HG03135 (cell line): ENCODE measurements around the gene KIN.
"Not testable (repeated sequence)": the region's sequence is repeated elsewhere in the genome, so short reads cannot be mapped to it uniquely, and the experiment has no call there.

Experiments used
- ATAC-seq: cut with Tn5 transposase; IDR thresholded peaks from one replicate; pipeline ENCODE4 v1.9.1; 2021; ENCODE audit warnings: mild to moderate bottlenecking, moderate library complexity; ENCODE audit not compliant: unreplicated experiment

Gene KIN

GRCh38 chr10:7738536-7739407, 49.0 kb downstream of the KIN start:
- no peak for ATAC-seq

- no peak for ATAC-seq
Observed at GRCh38 chr10:7734821-7735220, 53.0 kb downstream of the KIN start.

- ATAC-seq: no peak
Observed at GRCh38 chr10:7722927-7723529, 64.8 kb downstream of the KIN start.

- no peak for ATAC-seq
Observed at GRCh38 chr10:7720478-7720877, 67.3 kb downstream of the KIN start.

- no peak for ATAC-seq
Observed at GRCh38 chr10:7718685-7719084, 69.1 kb downstream of the KIN start.

GRCh38 chr10:7717767-7718166, 70.0 kb downstream of the KIN start:
- no peak for ATAC-seq

GRCh38 chr10:7715515-7715914, 72.3 kb downstream of the KIN start:
- ATAC-seq: no peak

GRCh38 chr10:7711075-7711474, 76.7 kb downstream of the KIN start:
- ATAC-seq: not testable (repeated sequence)

- no peak for ATAC-seq
Observed at GRCh38 chr10:7710446-7710845, 77.3 kb downstream of the KIN start.

- no peak for ATAC-seq
Observed at GRCh38 chr10:7708832-7709231, 79.0 kb downstream of the KIN start.

GRCh38 chr10:7707858-7708622, 79.8 kb downstream of the KIN start:
- ATAC-seq: no peak

GRCh38 chr10:7707102-7707501, 80.7 kb downstream of the KIN start:
- no peak for ATAC-seq

- no peak for ATAC-seq
Observed at GRCh38 chr10:7706534-7707073, 81.2 kb downstream of the KIN start.

- ATAC-seq: no peak
Observed at GRCh38 chr10:7705341-7705740, 82.5 kb downstream of the KIN start.

GRCh38 chr10:7704071-7705016, 83.4 kb downstream of the KIN start:
- ATAC-seq: no peak

GRCh38 chr10:7703140-7703539, 84.7 kb downstream of the KIN start, which contains the start of gene ITIH2:
TSS of gene ITIH2 (plus strand) at chr10:7703316. CDS start at chr10:7703435, 119 bp downstream.
- no peak for ATAC-seq

GRCh38 chr10:7702288-7702812, 85.4 kb downstream of the KIN start:
- no peak for ATAC-seq

GRCh38 chr10:7701158-7701742, 86.5 kb downstream of the KIN start:
- ATAC-seq: no peak
